GM12873 (cell line): ENCODE measurements around the gene BICC1.

Experiments
- CTCF ChIP-seq: IDR thresholded peaks from 2 replicates; pipeline ENCODE4 v1.5.1; 2012; ENCODE audit warnings: low read depth, mild to moderate bottlenecking, moderate library complexity, low read length, control low read depth; ENCODE audit not compliant: insufficient read depth; ENCODE audit errors: missing control alignments

Gene BICC1

GRCh38 chr10:58590152-58590840 is 77.6 kb downstream of the BICC1 start:
- TF ChIP-seq CTCF = no peak

GRCh38 chr10:58590924-58591323 is 78.3 kb downstream of the BICC1 start:
- no peak for TF ChIP-seq CTCF

- TF ChIP-seq CTCF = no peak
Observed at GRCh38 chr10:58593008-58593407, 80.3 kb downstream of the BICC1 start.

- no peak for TF ChIP-seq CTCF
Observed at GRCh38 chr10:58599927-58600553, 87.4 kb downstream of the BICC1 start.

- TF ChIP-seq CTCF = no peak
Observed at GRCh38 chr10:58608351-58608750, 95.7 kb downstream of the BICC1 start.

GRCh38 chr10:58608826-58609531 is 96.3 kb downstream of the BICC1 start:
- no peak for TF ChIP-seq CTCF

- no peak for TF ChIP-seq CTCF
Observed at GRCh38 chr10:58609532-58610150, 97.0 kb downstream of the BICC1 start.
